ENCODE measurements around the gene CACNB2.

CACNB2 gene

DNA sequence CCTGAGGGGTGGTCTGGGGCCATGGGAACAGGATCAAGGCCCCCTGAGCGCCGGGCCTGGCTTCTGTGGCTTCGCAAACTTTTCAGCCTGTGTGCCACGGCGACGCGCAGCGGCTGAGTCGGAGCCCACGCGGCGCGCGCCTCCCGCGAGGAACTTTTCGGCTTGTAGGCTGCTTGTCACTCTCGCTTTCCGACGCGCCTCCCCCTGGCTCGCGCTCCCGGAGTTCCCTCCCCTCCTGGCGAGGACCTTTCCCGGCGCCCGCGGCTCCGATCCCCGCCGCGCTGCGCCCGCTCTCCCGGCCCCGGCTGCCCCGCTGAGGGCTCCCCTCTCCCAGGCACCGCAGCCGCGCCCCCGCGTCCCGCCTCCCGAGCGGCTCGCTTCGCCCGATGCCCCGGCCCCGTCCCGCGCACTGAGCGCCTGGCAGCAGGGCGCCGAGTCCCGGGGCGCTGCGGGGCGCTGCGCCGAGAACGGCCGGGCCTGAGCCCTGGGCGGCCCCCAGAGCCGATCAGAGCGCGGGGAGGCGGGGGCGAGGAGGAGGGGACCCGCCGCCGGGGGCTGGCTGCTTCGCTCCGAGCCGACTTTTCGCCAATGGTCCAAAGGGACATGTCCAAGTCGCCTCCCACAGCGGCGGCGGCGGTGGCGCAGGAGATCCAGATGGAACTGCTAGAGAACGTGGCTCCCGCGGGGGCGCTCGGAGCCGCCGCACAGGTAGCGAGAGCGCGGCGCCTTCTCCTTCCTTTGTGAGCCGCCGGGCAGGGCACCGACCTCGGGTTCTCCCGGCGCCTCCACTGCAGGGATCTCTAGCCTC is at the start of gene CACNB2:
Gene CACNB2 (plus strand): TSS at position 276 of the 808 bp plus-strand sequence.
- DNase-seq (ENCODE audit: low read depth in 2 of 2) = no peak

DNA sequence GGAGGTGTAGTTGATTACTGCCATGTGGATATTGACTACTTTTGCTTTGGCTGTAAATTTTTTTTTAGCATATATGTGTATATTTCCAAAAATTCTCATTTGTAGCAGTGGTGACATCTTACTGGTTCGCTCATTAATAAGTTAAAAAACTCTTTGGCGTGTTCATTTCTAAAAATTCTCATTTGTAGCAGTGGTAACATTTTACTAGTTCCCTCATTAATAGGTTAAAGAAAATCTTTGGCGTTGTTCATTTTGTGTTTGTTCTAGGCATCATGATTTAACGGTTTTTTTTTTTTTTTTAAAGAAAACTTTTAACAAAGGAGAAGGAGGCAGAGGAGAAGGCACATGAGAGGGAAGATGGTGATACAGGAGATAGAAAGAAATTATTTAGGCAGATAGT is 45.9 kb upstream of the CACNB2 start:
- no peak for DNase-seq (ENCODE audit: low read depth in 2 of 2)

DNA sequence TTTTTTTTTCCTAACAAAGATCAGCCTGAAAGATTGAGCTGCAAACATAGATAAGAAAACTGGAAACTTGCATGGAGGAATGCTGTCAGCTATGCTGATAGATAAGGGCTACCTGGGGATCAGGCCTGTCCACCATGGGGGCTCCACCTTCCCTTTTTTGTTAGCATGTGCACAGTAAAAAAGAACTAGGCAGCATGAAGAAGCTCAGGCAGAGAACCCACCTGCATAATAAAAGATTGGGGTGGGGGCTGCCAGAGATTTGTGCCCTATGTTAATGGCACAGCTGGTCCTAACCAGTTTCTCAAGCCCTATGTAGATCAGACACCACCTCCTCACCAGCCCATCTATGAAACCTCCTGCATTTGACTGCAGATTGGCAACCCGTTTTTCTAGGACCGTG is 45.4 kb upstream of the CACNB2 start:
- DNase-seq (ENCODE audit: low read depth in 2 of 2) = no peak

DNA sequence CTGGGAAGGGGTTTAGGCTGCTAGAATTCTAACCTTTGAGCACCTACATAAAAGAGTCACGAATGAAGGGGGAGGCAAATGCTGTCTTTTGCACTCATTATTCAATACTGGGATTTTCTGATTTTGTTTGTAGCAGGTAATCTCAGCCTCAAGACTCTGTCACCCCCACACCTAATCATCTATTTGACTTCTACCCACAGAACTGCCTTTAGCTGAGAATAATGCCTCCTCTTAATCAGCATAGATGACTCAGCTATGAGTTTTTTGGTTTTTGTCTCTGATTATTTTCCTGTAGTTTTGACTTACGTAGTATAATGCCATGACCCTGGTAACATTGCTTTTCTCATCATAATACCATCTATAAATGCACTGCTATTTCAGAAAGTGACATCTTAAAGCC is 42.7 kb upstream of the CACNB2 start:
- no peak for DNase-seq (ENCODE audit: low read depth in 2 of 2)

DNA sequence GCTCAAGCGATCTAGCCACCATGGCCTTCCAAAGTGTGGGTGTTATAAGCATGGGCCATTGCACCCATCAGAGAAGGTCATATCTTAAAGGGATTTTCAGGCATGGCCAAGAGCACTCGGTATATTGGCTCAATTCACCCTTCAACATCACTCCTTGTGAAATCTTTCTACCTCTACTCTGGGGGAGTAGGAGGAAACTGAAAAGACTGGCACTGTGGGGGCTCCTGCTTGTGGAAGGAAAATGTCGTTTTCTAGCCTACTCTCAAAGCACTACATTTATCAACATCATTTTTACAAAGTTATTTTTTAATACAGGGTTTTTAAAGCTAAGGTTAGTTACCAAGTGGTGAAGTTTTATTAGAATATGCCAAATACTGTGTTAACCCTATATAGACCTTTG is 42.0 kb upstream of the CACNB2 start:
- no peak for DNase-seq (ENCODE audit: low read depth in 2 of 2)

DNA sequence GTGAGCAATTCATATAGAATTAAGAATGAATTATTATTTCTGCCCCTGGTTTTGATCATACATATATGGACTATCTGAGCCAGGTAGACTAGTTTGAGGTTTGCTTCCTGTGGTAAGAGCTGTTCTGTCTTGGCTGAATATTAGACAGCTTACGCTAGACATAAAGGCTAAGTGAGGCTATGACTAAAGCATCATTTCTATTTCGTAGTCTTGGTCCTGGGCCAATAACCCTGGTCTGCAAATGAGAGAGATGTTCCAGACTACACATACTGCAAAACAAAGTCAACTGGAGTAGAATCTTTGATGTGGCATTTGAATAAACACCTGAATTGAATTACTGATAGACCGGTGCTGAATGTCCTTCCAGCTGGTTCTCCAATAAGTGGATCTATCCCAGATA is 40.8 kb upstream of the CACNB2 start:
- no peak for DNase-seq (ENCODE audit: low read depth in 2 of 2)

DNA sequence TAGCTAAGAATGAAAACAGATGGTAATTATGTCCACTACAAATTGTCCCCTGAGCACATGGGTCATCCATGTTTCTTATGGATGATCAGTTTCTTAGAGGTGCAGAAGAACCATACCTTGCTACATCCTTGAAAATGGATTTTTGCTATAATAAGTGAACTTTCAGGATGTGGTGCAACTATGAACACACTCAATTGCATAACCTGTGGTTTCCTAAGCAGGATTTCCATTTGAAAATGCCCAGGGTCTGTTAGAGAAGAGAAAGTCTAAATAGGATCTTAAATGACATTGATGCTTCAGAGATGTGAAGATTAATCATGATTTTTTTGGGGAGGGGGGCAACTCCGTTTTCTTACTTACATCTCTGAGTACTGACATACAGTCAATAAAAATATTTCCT is 39.6 kb upstream of the CACNB2 start:
- no peak for DNase-seq (ENCODE audit: low read depth in 2 of 2)

DNA sequence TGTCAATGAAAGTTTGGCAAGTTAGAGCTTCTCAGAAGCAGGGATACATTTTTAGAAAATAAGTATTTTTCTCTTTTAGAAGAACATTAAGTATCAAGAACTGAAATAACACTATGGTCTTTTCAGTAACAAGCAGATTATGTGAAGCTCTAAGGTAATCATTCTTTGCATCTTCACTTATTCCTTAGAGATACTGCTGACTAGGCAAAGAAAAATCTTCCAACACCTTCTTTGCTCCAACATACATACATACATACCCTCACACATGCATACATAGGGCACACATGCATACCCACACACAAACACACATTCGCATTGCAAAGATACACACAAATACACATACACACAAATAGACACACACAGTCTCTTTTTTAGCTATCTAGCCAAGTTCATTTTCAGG is 37.8 kb upstream of the CACNB2 start:
- no peak for DNase-seq (ENCODE audit: low read depth in 2 of 2)

DNA sequence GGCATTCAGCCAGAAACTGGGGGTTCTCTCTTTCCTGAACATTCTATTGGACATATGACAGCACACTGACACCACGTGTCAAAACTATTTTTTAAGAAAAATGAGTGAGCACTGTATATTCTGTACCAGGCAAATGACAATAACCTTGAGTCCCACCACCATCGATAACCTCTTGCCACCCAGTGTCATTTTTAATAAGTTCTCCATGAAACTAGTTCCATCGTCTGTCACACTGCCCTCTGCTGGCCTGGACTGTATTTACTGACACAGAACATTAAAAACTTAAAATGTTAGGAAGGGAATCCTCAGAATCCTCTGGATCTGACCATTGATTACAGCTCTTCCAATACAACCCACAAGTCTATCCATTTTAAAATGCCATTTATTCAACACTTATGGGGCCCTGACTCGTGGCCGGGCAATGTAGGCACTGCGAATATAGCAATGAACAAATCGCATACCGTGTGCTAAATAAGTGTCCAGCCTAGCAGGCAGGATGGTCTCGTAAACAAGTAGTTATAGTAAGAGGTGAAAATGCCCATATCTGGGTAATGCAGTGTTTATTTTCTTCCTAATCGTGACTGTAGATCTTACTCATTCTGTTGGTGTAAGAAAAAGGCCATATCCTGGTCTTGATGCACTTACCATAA is 35.9 kb upstream of the CACNB2 start:
- DNase-seq (ENCODE audit: low read depth in 2 of 2) = no peak

DNA sequence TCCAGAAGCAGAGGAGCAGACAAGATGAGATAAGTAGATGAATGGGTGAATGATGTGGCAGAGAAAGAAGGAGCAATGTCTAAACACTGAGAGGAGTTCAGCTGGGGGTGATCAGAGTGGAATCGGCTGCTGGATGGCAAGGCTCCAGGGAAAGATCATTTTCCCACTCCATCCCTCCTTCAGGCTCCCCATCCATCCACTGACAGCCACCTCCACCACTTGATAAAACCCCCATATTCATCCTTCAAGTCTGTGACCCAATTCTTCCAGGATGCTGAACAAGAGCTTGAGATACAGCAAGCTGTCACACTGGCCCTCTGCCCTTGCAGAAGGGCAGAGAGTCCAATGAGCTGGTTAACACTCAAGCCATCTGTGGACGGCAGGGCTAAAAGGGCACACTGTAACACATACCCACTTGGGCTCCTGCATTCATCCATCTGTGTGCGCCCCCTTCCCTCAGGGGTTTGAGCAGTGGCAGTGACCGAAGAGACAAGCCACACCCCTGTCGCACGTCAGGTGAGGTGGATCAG is 30.8 kb upstream of the CACNB2 start:
- DNase-seq (ENCODE audit: low read depth in 2 of 2) = no peak

DNA sequence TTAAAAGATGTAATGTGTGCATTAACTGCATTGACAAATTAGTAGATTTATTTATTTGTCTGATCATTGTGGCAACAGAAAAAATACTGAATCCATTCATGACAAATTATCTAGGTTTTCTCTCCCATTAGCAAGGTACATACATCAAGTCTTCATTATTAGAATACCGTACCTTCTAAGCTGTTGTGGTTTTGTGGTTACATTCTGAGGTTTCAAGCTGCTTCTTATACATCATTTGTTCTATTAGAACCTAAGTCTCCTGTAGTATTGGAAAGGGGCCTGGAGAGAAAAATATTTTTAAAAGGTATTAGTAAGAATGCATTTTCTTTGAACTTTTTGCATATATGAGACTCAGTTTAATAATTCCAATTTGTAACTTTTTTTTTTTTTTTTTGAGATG is 26.3 kb upstream of the CACNB2 start:
- no peak for DNase-seq (ENCODE audit: low read depth in 2 of 2)

DNA sequence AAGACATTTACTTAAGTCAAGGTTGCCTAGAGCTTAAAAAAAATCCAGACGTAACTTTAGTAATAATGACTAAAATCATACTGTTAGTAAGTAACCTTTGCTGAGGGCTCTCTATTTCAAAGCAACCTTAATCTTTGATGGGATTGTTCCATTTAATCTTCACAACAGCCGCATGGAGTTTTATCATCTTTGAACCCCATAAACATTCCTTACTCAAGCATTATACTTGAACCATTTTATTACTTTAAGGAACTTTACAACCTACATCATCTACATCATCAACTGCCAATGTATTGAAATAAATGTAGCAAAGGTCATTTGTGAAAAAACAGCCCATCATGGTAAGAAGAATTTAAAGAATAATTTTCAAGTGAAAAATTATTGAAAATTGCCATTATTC is 22.9 kb upstream of the CACNB2 start:
- DNase-seq (ENCODE audit: low read depth in 2 of 2) = no peak

DNA sequence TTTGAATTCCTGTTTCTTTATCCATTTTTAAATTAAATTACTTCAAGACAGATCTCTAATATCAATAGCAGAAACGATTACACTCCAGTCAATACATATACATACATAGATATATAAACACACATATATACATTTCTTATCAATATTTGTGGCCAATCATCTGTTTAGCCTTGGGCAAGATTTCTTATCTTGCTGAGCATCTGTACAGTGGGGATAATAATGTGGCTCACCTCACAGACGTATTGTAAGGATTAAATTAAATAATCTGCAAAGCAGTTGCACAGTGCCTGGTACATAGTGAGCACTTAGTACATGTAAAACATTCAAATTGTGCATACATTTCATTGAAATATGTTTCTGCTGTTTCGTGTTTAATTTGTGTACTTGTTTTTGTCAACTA is 17.5 kb upstream of the CACNB2 start:
- DNase-seq (ENCODE audit: low read depth in 2 of 2) = no peak

DNA sequence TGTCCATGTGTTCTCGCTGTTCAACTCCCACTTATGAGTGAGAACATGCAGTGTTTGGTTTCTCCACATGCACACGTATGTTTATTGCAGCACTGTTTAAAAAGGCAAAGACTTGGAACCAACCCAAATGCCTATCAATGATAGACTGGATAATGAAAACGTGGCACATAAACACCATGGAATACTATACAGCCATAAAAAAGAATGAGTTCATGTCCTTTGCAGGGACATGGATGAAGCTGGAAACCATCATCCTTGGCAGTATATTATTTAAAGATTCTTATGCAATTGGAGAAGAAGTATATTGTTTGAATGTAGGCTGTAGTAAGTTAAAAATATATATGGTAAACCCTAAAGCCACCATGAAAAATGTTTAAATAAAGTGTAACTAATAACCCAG is 7.2 kb upstream of the CACNB2 start:
- DNase-seq (ENCODE audit: low read depth in 2 of 2) = no peak

DNA sequence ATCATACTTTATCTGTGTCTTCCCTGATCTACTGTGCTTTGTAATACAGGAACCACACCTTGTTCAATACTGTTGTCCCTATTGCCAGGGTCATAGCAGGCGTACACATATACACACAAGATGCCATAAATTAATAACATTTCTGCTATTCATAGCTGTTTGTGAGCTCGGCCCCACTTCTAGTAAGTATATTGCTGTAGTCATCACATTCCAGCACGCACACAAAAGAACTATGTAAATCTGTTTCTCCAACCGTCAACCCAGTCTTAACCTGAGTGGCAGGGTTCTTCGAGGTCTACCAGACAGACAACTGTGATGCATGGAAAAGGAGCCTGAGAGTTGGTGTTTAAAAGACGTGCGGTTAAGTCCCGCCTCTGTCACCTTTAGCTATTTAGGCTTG is 5.7 kb upstream of the CACNB2 start:
- no peak for DNase-seq (ENCODE audit: low read depth in 2 of 2)

DNA sequence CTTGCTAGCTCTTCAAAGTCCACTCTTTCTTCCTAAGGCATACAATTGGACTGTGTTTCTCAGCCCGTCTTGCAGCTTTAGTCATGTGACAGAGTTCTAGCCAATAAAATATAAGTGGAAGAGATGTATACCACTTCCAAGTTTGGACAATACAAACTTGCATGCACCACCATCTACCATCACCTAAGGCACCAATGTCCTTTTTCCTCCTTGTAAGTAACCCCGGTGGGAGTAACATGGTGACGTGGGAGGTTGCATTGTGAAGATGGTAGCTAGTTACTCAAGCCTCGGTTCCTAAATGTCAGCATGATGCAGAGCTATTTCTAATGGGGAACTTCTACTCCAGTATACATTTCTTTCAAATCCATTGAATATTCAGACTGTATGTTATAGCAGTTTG is 5.3 kb upstream of the CACNB2 start:
- DNase-seq (ENCODE audit: low read depth in 2 of 2) = no peak

DNA sequence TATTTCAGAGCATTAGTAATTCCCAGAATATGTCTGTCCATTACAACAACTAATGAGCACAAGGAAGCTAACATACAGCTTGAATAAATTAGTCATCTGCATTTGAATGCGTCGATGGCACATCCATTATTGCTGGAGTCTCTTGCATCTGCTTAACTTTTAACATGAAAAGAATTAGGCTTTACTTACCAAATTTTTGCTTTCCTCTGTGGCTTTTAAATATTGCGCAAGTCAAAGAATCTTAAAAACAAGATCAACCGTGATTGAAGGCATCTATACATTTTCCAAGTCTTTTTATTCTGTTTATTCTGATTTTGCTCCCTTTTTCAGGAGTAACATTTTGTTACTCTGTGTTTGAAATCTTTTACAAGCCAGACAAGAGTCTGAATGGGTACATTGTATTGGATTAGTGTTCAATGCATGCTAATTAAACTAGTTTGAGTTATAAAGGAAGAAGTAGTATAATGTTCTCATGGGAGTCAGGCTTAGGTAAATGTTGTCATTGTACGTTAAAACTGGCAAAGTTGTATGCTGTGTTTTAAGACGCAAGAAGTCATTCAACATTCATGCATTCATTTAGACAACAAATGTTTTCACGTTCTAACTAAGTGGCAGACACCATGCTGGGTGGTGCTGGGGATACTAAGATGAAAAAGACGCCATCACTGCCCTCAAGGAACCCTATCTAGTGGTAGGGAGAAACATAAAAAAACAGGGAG is 4.0 kb upstream of the CACNB2 start:
- no peak for DNase-seq (ENCODE audit: low read depth in 2 of 2)

DNA sequence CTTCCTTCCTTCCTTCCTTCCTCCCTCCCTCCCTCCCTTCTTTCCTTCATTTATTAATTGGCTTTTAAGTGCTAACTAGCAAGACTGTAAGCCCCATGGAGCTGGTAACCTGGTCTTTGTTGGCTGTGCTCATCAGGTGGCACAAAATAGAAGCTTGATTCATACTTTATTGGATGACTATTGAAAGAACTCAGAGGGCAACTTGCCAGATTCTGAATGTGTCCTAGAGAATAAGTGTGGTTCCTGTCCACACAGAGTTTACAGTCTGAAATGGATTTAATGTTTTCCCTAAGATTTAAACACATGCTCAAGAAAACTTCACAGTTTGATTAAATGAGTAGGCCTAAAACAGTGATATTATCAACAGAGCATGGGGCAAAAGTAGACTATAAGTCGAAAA is 3.1 kb upstream of the CACNB2 start:
- no peak for DNase-seq (ENCODE audit: low read depth in 2 of 2)

DNA sequence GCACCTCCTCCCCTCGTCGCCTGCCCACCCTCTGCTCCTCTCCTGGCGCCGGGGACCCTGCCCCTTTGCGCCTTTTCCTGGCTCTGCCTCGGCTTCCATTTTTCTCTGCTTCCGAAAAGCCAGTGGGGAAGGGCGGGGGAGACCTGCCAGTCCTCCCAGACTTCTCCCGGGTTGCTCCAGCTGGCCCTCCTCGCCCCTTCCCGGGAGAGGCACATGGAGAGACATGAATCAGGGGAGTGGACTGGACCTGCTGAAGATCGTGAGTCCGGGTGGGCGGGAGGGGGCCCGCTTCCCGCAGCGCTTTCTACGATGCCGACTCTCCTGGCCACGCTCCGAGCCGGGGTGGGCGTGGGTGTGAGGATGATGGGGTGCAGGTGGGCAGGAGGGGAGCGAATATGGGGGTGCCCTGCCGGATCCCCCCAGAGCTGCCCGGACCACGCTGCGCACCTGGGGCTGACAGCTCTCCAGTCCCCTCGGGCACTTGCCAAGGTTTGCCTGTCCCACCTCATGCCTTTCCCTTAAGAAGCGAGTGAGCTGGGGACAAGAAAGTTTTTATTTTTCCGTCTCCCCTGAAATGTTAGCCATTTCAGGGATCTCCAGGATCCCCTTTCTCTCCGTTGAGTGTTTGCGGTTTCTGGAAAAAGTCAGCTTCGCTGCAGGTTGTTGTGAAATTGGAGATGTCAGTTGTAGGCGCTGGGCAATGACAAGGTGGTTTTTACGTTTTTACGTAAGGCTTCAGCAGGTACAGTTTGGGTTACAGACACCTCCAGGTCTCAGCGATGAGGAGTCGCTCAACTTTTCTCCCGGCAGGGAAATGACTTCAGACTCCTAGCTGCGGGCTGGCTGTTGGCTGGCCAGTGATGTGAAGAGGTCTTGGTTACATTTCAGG is 977 bp downstream of the CACNB2 start:
- no peak for DNase-seq (ENCODE audit: low read depth in 2 of 2)

DNA sequence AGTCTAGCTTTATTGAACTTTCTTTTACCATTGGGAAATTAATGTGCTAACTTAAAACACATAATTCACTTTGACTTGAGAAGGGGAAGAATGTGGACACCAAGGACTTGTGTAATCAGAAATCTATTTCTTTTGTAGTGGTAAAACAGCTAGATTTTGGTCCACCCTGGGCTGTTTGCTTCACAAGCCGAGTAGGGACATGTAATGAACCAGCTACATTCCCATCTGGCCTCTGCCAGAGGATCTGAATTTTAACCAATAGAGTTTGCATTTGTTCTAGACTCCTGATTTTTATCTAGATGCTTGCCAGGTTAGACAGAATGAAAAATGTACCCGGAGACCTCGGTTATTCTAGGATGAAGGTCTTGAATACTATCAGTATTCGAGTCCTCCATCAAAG is 1.9 kb downstream of the CACNB2 start:
- no peak for DNase-seq (ENCODE audit: low read depth in 2 of 2)

DNA sequence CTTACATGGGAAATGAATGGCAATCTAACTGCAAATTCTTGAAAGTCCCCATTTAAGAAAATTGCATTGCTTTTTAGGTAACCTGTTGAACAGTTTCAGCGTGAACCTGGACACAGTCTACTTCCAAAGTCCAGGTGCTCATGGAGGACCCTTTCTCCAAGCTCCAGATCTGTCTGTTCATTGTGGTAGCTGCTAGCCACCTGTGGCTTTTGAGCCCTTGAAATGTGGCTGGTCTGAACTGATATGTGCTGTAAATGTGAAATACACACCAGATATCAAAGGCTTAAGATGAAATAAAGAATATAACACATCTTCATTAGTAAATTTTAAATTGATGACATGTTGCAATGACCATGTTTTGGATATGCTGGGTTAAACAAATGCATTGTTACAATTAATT is 4.2 kb downstream of the CACNB2 start:
- DNase-seq (ENCODE audit: low read depth in 2 of 2) = no peak

DNA sequence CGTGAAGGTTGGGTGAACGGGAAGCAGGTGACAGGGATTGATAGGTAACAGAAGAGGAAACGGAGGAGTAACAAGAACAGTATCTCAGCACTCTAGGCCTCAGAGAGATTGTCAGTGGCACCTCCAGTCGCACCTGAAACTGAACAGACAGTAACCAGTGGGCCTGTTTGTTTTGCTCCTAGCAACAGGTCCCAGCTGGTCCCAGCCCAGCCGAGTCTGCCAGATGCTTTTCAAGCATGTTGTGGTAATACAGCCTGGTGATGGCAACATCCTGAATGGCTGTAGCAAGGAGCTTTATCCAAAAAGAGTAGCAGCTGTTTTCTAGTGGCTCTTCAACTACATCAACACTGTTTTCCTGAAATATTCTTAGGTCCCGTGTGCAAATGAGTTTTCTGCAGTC is 4.7 kb downstream of the CACNB2 start:
- DNase-seq (ENCODE audit: low read depth in 2 of 2) = no peak

All from activated CD8-positive, alpha-beta memory T cell treated with anti-CD3 and anti-CD28 coated beads for 4 hours (primary cell).